Adipose tissue (tissue), 3 donors: ENCODE measurements around the gene MAPK1IP1L. TPM values are rescaled to one million over a fixed set of nuclear protein-coding genes. Genes with fewer than 3 reads are reported as not detected.
"Not testable (repeated sequence)": the region's sequence is repeated elsewhere in the genome, so short reads cannot be mapped to it uniquely, and the experiment has no call there.

Experiments
- H3K27ac ChIP-seq: one replicate; pipeline ENCODE4 v1.5.1; 2013; ENCODE audit warnings: low read depth, low read length
- WGBS, 3 donors: extraction: QIAGEN DNeasy Blood & Tissue Kit; methylation state at CpG; one replicate each; pipeline ENCODE4 v1.1.7; 2013; 5-methylcytosine and 5-hydroxymethylcytosine counted together
- polyA plus RNA-seq, 3 donors: library from polyadenylated mRNA; stranded (reverse); fragments of 200-250 nt; gene quantifications; one replicate each; pipeline ENCODE4 v1.2.3, GENCODE V29; 2013
- donor health status: healthy with polysubstance abuse.
- donor health status: Bipolar disorder and iron deficiency.
- donor health status: healthy.

MAPK1IP1L gene
- 10 to 100 TPM; 19.5 to 53.3 (median 36.7) TPM for polyA plus RNA-seq

DNA sequence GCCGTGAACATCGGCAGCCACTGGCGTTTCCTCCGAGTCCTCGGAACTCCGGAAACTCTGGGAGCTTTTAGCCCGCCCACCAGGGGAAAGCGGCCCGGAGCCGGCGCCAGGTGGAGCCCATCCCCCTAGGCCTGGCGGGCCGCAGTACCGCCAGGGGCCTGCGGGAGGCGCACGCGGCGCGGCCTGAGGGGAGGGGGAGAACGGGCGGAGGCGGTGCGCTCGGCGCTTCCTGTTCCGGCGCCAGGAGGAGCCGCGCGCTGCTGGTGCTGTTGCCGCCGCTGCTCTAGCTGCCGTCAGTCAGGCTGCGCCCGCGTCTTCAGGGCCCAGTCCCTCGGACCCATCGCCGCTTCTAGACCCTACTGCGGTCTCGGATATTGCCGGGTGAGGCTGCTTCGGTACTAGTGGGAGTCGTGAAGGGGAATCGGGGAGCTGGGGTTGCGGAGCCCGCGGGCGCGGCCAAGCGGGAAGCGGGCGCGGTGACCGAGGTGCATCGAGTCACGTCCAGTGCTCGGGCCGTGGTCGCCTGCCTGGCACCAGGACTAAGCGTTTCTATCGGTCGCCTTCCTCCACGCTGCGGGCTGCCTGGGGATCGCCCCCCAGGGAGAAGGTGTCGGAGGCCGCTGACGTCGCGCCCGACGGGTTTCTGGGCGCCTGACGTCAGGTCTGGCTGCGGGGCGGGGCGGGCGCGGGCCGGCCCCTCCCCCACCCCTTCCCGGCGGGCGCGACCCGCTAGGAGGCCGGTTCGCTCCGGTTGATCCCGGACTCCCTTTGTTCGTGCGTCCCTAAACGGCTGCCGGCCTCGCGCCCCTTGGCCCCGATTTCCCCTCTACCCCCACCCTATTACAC, at the start of gene MAPK1IP1L:
MAPK1IP1L (plus strand) TSS at position 225 of the 846 bp plus-strand sequence. CDS start 10,037 bp downstream, outside the sequence.
- WGBS, 3 donors, result 0 to 1% (median 0%) methylated on average over 76 to 98 of the region's 98 CpGs
- peak within 1 kb of the TSS; percentile 89 for H3K27ac ChIP-seq

DNA sequence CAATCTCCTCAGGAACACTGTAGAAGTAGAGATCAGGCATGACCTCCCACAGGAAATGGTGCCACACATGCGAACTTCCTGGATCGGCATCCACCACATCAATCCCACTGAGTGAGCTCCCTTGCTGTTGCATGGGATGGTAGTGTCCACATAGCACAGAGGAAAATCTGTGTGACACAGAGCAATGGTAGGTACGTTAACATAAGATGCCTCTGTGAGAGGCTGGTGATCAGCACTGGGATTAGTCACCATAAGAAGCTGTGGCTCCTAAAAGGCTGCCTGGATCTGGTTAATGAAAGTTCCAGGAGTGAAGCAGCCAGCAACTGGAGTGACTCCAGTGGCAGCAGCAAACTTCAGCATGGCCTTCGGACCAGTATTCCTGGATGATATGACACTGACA, 46.4 kb upstream of the MAPK1IP1L start:
- 59 to 83% (median 68%) methylated on average over 4 of the region's 4 CpGs for WGBS, 3 donors
- H3K27ac ChIP-seq, result no peak overlapping the region

DNA sequence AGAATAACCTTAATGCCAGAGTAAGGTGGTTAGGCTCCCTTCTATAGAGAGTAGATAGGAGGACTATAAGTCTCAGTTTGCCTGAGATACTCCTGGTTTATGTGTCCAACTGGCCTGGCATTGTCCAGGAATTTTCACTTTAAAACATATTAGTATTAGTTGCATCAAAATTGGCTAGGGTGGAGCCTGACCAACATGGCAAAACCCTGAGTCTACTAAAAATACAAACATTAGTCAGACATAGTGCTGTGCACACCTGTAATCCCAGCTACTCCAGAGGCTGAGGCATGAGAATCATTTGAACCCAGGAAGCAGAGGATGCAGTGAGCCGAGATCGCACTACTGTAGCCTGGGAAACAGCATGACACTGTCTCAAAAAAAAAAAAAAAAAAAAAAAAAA, 36.4 kb upstream of the MAPK1IP1L start:
- WGBS, 3 donors, result 94 to 96% (median 94%) methylated on average over 2 of the region's 2 CpGs
- no peak overlapping the region for H3K27ac ChIP-seq

GRCh38 chr14:55019968-55020554, 31.4 kb upstream of the MAPK1IP1L start:
- 96 to 99% (median 97%) methylated on average over 2 of the region's 2 CpGs for WGBS, 3 donors
- H3K27ac ChIP-seq, result no peak overlapping the region

GRCh38 chr14:55024365-55024764, 27.1 kb upstream of the MAPK1IP1L start:
- not testable (repeated sequence) for H3K27ac ChIP-seq
- 71 to 88% (median 85%) methylated on average over 2 of the region's 5 CpGs for WGBS, 3 donors

DNA sequence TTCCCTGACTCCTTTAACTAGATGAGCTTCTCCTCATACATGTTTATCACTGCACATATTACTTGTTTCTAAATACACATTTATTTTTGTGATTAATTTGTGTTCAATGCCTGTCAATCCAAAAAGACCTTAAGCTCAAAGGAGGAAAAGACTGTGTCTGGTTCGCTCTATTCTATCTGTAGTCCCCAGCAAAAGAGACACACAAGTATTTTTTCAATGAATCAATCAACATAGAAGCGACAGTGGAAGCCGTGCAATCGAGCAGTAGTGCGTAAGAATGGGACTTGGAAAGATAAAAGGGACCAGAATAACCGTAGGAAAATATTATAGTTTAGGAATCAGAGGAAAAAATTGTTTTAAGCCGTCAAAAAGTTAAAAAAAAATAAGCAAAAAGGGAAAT, 25.5 kb upstream of the MAPK1IP1L start:
- H3K27ac ChIP-seq, result no peak overlapping the region
- 19 to 41% (median 40%) methylated on average over 7 of the region's 7 CpGs for WGBS, 3 donors

DNA sequence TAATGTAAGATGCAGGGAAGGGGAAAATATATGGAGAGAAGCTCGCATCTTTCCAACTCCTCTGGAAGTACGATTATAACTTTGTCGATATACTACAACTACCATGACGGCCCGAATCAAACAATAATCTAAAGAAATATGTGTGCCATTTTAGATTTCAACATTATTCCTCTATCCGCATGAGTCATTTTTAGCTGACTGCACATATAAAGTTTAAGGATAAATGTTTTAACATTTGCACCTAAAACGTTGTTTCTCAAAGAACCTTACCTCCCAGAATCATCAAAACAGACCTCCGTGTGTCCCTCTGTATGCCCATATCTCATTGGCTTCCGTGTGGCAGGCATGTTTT, 25.0 kb upstream of the MAPK1IP1L start:
- WGBS, 3 donors, result 2 to 3% (median 3%) methylated on average over 9 of the region's 9 CpGs
- no peak overlapping the region for H3K27ac ChIP-seq

- H3K27ac ChIP-seq, result no peak within 1 kb of the TSS
- 0 to 1% (median 0%) methylated on average over 56 of the region's 56 CpGs for WGBS, 3 donors
These were observed 24.5 kb upstream of the MAPK1IP1L start, which contains the start of the genes SOCS4 and WDHD1 for GRCh38 chr14:55026793-55027561. Gene SOCS4 (plus strand): TSS chr14:55027236. CDS start chr14:55043042, 15,806 bp downstream. Gene WDHD1 (minus strand): TSS chr14:55027099. CDS start chr14:55026787, 312 bp downstream.

DNA sequence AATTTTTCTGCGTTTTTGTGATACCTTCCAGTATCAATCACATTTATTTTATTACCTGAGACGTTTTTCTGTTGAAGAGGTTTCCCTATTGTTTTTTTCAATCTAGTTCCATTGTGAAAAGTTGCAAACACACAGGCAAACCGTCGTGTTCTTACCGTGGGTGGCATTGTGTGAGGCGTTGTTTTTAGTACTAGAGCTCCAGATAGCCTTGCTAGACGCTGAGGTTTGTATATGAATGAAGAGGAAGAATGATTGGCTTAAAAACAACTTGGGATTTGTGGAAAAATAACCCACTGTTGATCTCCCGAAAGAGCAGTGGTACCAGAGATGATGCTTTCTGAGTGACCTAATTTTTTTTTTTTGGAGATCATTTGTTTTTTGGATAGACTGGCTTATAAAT, 23.4 kb upstream of the MAPK1IP1L start:
- no peak overlapping the region for H3K27ac ChIP-seq
- 6% methylated on average over 8 of the region's 8 CpGs for WGBS, 3 donors

- WGBS, 3 donors, result 66 to 77% (median 76%) methylated on average over 4 of the region's 4 CpGs
- no peak overlapping the region for H3K27ac ChIP-seq
These were observed 23.0 kb upstream of the MAPK1IP1L start for GRCh38 chr14:55028476-55028875.

GRCh38 chr14:55031190-55031589, 20.3 kb upstream of the MAPK1IP1L start:
- 26 to 33% (median 27%) methylated on average over 2 of the region's 2 CpGs for WGBS, 3 donors
- H3K27ac ChIP-seq, result no peak overlapping the region

- H3K27ac ChIP-seq, result not testable (repeated sequence)
These were observed 13.5 kb upstream of the MAPK1IP1L start for GRCh38 chr14:55037995-55038394.

- H3K27ac ChIP-seq, result no peak overlapping the region
These were observed 12.7 kb upstream of the MAPK1IP1L start for GRCh38 chr14:55038708-55039107.

GRCh38 chr14:55043528-55043927, 7.9 kb upstream of the MAPK1IP1L start:
- H3K27ac ChIP-seq, result no peak overlapping the region
- 91 to 94% (median 91%) methylated on average over 5 of the region's 5 CpGs for WGBS, 3 donors

GRCh38 chr14:55045087-55045486, 6.4 kb upstream of the MAPK1IP1L start:
- no peak overlapping the region for H3K27ac ChIP-seq

DNA sequence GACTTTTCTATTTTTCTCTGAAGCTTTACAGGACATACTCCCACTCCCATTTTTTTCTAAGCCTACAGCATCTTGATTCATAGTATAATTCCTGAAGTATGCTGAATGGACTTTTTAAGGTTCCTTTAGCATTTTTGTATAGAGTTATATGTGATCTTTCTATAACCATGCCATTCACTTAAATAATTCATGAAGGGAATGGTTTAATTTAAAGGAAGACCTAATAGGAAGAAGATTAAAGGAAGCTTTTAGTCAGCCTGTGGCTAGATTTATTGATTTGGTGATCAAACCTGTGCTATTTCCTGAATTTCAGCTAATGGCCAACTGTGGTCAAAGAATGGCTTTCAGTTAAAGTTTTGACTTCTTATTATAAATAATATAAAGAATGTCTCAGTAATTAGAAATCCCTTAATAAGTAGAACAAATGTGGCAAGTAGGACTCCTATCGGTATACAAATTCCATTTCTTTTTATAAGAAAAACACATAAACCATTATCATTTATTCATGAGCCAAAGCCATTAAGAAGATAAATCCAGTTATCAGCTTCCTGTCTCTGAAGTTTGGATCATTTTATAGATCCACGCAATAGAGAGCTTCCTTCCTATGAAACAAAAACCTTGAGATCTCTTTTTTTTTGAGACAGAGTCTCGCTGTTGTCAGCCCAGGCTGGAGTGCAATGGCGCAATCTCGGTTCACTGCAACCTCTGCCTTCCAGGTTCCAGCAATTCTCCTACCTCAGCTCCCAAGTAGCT, 4.0 kb upstream of the MAPK1IP1L start:
- no peak overlapping the region for H3K27ac ChIP-seq
- WGBS, 3 donors, result 76 to 92% (median 80%) methylated on average over 5 of the region's 5 CpGs

DNA sequence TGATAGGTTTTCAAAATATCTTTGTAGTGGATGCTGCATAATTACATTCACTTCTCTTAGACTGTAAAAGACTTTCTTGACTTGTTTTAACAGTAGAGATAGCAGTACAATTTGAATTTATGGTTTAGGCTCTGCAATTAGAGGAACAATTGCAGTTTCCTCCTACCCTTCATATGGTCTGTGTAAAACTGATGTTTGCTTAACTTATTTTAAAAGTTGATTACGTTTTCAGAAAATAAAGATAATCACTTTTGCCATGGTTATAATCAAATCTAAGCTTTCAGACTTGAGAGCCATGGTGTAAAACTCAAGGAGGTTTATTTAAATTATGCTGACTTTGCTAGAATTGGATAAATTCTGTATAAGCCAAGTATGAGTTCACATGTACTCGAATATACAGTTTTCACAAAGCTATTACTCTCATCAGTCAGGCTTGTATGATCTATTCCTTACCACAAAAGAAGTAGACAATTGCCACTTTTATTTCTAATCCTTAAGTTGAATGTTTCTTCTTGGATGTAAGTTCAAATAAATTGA, 2.5 kb upstream of the MAPK1IP1L start:
- H3K27ac ChIP-seq, result no peak overlapping the region
- WGBS, 3 donors, result 71 to 78% (median 74%) methylated on average over 2 of the region's 2 CpGs

DNA sequence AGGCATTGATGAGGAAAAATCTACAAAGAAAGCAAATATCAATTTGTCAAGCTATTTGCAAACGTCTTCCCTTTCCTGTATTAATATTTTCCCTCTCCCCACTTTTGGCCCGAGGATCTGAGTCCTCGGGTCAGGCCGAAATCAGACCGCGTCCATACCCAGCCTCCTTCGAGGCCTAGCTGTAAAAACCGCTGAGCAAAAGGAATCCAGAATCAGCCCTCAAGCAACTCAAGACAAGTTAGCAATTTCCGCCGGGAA, 353 bp upstream of the MAPK1IP1L start:
- 0 to 1% (median 1%) methylated on average over 10 of the region's 10 CpGs for WGBS, 3 donors

More for the DNA sequence above, 353 bp upstream of the MAPK1IP1L start:
- peak overlapping the region; percentile 56 for H3K27ac ChIP-seq
